Measurements from ENCODE around the gene KIF3A.
A peak's percentile ranks its signal among the peaks of the same experiment; 100 is the strongest.

Gene KIF3A

GRCh38 chr5:132753135-132753987 lies 16.0 kb upstream of the KIF3A start:
- DNase-seq: peak in 1 of 2 donors; percentile 12

GRCh38 chr5:132752581-132753125 lies 15.3 kb upstream of the KIF3A start:
- no peak for DNase-seq

GRCh38 chr5:132751971-132752580 lies 14.7 kb upstream of the KIF3A start:
- DNase-seq: no peak

GRCh38 chr5:132751444-132751843 lies 14.1 kb upstream of the KIF3A start:
- peak; percentile 49 for DNase-seq

- no peak for DNase-seq
Observed at GRCh38 chr5:132750471-132751230, 13.3 kb upstream of the KIF3A start.

- no peak for DNase-seq
Observed at GRCh38 chr5:132749506-132749905, 12.2 kb upstream of the KIF3A start.

- no peak for DNase-seq
Observed at GRCh38 chr5:132748522-132749000, 11.2 kb upstream of the KIF3A start.

- peak; percentile 37 to 56 for DNase-seq
Observed at GRCh38 chr5:132747616-132748440, 10.5 kb upstream of the KIF3A start.

- DNase-seq: peak; percentile 68 to 69
Observed at GRCh38 chr5:132746954-132747615, 9.7 kb upstream of the KIF3A start, which contains the start of gene CCNI2. Gene CCNI2 (plus strand): TSS chr5:132747426. CDS start chr5:132747496, 70 bp downstream.

- no peak for DNase-seq
Observed at GRCh38 chr5:132746592-132746953, 9.2 kb upstream of the KIF3A start.

GRCh38 chr5:132744659-132745058 lies 7.3 kb upstream of the KIF3A start:
- no peak for DNase-seq

GRCh38 chr5:132742626-132743025 lies 5.3 kb upstream of the KIF3A start:
- no peak for DNase-seq

- no peak for DNase-seq
Observed at GRCh38 chr5:132742158-132742557, 4.8 kb upstream of the KIF3A start.

- no peak for DNase-seq
Observed at GRCh38 chr5:132739232-132739631, 1.9 kb upstream of the KIF3A start.

GRCh38 chr5:132737982-132738681 lies 786 bp upstream of the KIF3A start:
- no peak for DNase-seq

GRCh38 chr5:132734687-132735086 lies 2.7 kb downstream of the KIF3A start:
- no peak for DNase-seq

GRCh38 chr5:132733499-132734148 lies 3.7 kb downstream of the KIF3A start:
- DNase-seq: no peak

- no peak for DNase-seq
Observed at GRCh38 chr5:132729896-132730295, 7.5 kb downstream of the KIF3A start.

GRCh38 chr5:132725745-132726144 lies 11.6 kb downstream of the KIF3A start:
- no peak for DNase-seq

GRCh38 chr5:132718544-132719312 lies 18.6 kb downstream of the KIF3A start:
- DNase-seq: no peak

Data from stimulated activated CD4-positive, alpha-beta T cell treated with anti-CD3 and anti-CD28 coated beads, Interleukin-2, amount 100 ng/mL, for 24 hours (primary cell).